Activated CD4-positive, alpha-beta T cell treated with anti-CD3 and anti-CD28 coated beads, Interleukin-2, amount 50 U/mL, for 24 hours (primary cell): ENCODE data around the gene SEC31A.

ENCODE experiments used
- DNase-seq, 2 donors: peaks; one replicate each; pipeline ENCODE4 v3.0.0-alpha.2; 2020; ENCODE audit warnings: low read depth in 1 of 2, low spot score in 1 of 2

The SEC31A gene

DNA sequence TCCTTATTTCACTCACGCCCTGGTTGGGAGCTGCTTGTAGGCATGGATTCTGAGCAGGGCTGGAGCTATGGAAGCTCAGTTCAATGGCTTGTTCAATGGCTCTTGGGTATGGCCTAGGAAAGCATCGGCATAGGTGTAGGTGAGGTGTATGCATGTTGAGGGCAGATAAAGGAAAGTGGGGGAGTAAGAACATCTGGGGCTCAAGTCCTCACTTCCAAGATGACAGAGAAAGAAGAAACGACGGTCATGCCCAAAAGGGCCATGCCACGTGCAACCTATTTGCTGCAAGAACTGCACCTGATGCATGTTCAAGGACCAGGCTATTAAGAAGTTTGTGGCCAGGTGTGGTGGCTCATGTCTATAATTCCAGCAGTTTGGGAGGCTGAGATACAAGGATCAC is 115.7 kb downstream of the SEC31A start:
- no peak for DNase-seq

DNA sequence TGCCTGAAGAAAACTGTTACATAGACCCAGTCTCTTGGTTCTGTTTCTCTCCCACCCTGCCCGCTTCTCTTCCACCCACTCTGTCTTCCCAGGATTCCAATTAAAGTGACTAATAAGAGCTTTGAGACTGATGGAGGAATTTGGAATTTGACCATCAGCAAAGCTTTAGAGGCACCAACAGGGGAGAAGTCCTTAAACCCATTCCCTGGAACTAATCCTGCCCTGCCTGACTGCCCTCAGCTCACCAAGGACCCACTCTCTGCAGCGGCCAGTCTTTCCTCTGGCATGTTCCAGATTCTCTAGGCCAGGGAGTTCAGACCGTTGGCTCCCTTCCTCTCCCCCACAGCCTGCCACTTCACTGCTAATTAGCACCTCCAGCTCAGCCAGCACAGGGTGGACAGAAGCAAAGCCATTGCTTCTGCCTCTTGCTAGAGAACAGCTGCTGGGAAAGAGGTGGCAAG is 116.2 kb downstream of the SEC31A start:
- no peak for DNase-seq

DNA sequence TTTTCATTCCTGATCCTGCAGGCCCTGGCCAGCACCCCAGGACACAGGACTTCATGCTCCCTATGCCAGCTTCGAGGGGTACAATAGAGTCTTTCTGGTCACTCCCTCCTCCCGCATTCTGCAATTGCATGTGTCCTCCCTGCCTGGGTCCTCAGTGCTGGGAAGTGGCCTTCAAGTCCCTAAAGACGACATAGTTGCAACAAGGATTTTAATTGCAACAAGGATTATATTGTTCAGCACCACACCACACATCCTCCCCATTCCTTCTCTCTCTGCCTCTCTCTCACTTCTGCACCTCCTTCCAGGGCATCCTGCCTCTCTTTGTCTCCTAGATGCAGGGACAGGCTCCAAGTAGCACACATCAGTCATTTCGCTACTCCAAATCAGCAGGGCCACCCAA is 117.9 kb downstream of the SEC31A start:
- no peak for DNase-seq

DNA sequence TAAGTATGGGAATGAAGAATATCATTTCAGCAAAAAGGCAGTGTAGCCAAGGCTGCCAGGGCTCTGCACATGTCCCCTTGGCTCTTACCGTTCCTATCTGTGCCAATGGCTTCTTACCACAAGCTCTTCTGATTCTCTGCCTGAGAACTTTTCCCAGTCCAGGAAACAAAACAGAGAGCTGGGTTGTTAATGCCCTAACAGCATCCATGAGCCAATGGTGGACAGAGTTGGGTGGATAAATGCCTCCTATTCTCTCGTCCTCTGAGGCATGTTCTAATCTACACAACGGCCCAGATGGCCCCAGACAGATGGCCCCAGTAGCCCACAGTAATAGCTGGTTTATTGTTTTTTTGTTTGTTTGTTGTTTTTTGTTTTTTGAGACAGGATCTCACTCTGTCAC is 120.3 kb downstream of the SEC31A start:
- DNase-seq = no peak
